A172 (cell line): Measurements from ENCODE around the gene AACS. TPM values are rescaled to one million over a fixed set of nuclear protein-coding genes. Genes with fewer than 3 reads are reported as not detected.
"Not testable (repeated sequence)": the region's sequence is repeated elsewhere in the genome, so short reads cannot be mapped to it uniquely, and the experiment has no call there.

Experiments
- DNase-seq: peaks from one replicate; pipeline ENCODE4 v3.0.0-alpha.2; 2015; ENCODE audit warnings: low spot score
- total RNA-seq: library from RNA; depleted of rRNA; stranded (reverse); fragments of >200 nt; shearing (Covaris generic); gene quantifications from 2 replicates; pipeline ENCODE4 v1.2.3, GENCODE V29; 2014; rRNA removed

The AACS gene, protein sequence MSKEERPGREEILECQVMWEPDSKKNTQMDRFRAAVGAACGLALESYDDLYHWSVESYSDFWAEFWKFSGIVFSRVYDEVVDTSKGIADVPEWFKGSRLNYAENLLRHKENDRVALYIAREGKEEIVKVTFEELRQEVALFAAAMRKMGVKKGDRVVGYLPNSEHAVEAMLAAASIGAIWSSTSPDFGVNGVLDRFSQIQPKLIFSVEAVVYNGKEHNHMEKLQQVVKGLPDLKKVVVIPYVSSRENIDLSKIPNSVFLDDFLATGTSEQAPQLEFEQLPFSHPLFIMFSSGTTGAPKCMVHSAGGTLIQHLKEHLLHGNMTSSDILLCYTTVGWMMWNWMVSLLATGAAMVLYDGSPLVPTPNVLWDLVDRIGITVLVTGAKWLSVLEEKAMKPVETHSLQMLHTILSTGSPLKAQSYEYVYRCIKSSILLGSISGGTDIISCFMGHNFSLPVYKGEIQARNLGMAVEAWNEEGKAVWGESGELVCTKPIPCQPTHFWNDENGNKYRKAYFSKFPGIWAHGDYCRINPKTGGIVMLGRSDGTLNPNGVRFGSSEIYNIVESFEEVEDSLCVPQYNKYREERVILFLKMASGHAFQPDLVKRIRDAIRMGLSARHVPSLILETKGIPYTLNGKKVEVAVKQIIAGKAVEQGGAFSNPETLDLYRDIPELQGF
- 26.6 and 32.1 TPM in 2 replicates for total RNA-seq

DNA sequence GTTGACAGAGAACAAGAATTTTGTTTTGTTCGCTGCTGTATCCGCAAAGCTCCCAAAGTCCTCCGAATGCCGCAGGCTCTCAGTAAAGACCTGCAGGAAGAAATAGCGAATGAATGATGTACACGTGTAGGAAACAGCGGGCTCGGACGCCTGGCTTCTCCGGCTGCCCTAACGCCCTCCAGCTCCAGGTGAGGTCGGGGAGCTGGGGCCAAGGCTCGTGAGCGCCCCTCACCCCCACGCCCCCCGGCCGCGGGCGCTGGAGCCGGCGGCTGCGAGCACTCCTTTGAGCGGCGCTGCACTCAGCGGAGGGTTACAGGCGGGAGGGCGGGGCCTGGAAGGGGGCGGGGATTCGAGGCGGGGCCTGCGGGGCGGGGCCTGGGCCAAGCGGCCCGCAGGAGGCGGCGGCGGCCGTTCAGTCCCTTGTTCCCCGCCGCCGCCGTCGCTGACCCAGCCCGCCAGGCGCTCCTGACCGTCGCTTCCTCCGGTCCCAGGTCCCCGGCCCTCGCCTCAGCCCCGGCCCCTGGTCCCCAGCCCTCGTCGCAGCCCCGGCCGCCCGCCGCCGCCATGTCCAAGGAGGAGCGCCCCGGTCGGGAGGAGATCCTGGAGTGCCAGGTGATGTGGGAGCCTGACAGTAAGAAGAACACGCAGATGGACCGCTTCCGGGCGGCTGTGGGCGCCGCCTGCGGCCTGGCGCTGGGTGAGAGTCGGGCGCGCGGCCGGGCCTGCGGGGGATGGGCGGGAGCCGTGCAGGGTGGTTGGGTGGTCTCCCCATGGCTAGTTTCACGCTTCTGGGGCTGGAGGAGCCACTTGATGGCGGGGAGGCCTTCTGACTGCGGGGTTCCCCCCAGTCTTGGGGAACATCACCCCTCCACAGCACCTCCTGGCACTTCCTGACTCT, at the start of gene AACS:
Gene AACS (plus strand): TSS at position 415 of the 898 bp plus-strand sequence. CDS start 150 bp downstream, at position 565.
- DNase-seq, result peak; percentile 41

- DNase-seq, result no peak
These were observed 49.4 kb upstream of the AACS start for GRCh38 chr12:125015680-125016310.

DNA sequence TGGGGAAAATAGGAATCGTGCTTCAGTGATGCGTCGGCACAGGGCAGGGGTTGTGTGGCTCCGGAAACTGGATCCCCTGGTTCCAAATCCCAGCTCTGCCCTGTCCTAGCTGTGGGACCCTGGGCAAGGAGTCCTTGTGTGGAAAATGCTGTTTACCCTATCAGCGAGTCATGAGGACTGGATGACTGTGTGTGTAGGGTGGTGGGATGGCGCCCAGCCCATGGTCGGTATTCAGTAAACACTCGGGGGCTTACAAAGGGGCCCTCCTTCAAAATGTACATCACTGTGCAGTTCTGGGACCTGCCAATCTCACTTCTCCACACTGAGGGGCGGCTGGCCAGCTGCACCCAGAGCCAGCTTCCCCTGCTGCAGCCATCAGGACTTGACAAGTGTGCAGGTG, 47.4 kb upstream of the AACS start:
- no peak for DNase-seq

- no peak for DNase-seq
These were observed 46.9 kb upstream of the AACS start for GRCh38 chr12:125018356-125018755.

DNA sequence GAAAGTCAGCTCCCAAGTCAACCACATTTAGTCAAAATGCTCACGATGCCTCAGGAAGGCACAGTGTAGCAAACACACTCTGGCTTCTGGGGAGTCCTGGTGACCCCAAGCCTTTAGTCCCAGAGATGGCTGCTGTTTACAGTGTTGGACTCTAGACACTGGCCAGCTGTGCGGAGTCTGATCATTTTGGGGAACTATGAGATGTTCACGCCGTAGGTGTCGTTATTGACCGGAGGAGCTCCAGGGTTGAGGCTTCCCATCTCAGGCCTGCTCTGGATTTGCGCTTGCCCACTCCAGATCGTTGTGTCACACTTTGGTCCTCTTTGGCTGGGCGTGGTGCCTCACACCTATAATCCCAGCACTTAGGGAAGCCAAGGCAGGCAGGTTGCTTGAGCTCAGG, 44.1 kb upstream of the AACS start:
- no peak for DNase-seq

- no peak for DNase-seq
These were observed 43.5 kb upstream of the AACS start for GRCh38 chr12:125021771-125022170.

GRCh38 chr12:125023065-125023464, 42.2 kb upstream of the AACS start:
- DNase-seq, result no peak

DNA sequence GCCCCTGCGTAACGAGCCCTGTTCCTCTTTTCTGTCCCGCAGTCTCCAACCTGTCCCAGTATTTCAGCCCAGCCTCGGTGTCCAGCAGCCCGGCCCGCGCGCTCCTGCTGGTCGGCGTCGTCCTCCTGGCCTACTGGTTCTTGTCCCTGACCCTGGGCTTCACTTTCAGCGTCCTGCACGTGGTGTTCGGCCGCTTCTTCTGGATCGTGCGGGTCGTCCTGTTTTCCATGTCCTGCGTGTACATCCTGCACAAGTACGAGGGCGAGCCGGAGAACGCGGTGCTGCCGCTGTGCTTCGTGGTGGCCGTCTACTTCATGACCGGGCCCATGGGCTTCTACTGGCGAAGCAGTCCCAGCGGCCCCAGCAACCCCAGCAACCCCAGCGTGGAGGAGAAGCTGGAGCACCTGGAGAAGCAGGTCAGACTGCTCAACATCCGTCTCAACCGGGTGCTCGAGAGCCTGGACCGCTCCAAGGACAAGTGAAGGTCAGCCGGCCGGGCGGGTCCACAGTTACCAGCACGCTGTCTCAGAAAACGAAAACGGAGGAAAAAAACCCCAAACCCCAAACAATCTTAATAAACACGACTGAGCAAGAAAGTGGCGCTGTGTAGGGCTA, 40.2 kb upstream of the AACS start:
- DNase-seq, result no peak

DNA sequence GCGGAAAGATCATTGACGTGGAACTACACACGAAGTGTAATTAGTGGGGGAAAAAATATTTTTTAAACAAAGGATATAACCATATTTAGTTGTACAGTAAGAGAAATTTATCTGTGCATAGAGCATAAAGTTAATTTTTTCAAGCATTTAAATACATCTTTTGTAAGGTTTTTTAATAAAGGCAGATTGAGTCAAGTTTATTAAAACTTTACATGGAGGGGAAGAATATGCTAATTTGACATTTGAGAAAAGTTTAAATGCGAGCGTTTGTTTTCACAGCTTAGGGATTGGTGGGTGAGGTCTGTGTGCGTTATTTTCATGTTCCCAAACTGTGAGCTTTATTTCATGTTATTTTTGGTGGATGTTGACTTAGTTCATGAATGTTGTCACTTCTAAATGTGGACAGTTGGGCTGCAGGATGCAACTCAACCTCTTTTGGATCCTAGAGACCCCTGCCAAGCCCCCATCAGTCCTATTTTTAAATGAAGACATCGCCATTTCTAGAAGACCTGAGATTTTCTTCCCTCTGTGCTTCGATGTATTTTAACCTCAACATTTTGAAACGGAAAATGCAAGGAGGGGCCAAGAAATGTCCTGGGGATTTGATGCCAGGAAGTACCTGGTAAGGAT, 39.5 kb upstream of the AACS start:
- DNase-seq, result no peak

GRCh38 chr12:125028106-125028505, 37.1 kb upstream of the AACS start:
- no peak for DNase-seq

DNA sequence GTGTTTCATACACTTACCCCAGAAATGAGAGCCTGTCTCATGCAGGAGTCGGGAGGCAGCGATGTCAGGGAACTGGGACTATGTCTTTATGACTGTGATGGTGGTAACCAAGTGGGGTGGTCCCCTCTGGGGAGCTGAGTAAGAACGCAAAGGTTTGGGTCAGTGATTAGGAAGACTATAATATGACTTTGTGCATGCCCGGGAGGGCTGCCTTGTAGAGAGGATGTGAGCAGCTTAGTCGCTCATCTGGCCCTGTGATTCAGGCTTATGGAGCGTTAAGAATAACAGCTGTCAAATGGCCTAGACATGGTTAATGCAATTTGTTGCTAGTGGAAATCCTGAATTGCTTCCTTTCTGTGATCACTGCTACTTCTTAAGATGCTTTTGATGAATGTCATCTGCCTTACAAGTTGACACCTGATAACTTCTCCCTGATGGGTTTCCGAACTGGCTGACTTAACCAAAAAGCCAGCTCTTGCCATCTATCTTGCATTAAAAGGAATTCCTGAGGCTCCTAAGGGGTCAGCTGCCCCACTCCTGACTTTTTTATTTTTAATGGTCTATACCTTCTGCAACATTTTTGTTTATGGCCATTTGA, 35.4 kb upstream of the AACS start:
- no peak for DNase-seq

- not testable (repeated sequence) for DNase-seq
These were observed 33.8 kb upstream of the AACS start for GRCh38 chr12:125031471-125031870.

- DNase-seq, result no peak
These were observed 32.6 kb upstream of the AACS start for GRCh38 chr12:125032466-125033152.

DNA sequence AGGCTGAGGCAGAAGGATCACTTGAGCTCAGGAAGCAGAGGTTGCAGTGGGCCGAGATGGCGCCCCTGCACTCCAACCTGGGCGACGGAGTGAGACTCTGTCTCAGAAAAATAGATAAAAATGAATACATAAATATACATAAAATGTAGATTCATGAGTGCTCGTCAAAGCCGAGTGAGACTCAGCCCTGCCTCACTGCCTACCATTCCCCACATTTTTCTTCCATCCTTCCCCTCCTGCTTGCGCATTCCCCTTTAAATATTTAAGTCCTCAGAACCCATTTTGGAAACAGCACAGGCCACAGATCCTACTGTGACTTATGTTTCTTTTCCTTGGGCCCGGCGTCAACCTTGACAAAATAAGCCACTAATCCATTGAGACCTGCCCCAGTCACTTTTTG, 31.9 kb upstream of the AACS start:
- no peak for DNase-seq

- no peak for DNase-seq
These were observed 26.1 kb upstream of the AACS start for GRCh38 chr12:125038976-125039625.

GRCh38 chr12:125049093-125049458, 16.2 kb upstream of the AACS start:
- DNase-seq, result no peak

GRCh38 chr12:125050446-125050845, 14.8 kb upstream of the AACS start:
- no peak for DNase-seq

DNA sequence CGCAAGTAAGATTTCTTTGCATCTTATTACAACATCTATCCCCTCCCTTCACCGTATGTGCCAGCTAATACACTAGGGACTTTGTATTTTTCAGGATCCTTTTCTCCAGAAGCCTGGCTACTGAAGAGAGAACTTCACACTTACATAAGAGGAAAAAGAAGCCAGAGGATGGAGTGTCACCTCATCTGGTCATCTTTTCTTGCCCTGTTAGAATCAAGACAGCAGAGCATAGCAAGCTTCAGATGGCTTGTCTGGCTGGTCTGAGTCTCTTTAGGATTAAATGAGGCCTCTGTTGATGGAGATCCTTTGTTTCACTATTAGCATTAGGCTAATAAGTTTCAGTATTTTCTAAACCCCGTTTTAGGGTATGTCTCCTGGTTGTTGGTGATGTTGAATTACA, 14.4 kb upstream of the AACS start:
- no peak for DNase-seq

DNA sequence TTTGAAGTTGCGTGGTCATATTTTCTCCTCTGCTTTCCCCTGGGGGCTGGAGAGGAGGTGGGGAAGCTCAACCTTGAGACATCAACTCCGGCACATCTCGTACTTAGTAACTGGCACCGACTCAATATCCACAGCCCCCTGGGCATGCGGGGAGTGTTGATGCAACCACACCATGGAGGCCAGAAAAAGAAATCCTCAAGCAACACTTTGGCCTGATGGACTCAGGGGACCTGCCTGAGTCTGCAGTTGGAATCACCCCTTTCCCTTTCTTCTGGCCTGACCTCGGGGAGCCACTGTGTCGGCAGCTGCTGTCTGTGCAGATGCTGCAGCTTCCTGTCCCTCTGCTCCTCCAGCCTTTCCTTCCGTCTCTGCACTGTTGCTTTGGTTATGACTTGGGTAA, 11.4 kb upstream of the AACS start:
- no peak for DNase-seq
